ENCODE results near the gene CDPF1. TPM values are rescaled to one million over a fixed set of nuclear protein-coding genes. Genes with fewer than 3 reads are reported as not detected.

The CDPF1 gene
- total RNA-seq, 3 donors from 2014 or later, result 7.5 to 16.6 (median 13.3) TPM

- intact Hi-C loops (cut with DNase I; ENCODE audit: low total_unique reads), result no loop called here
- H3K4me1 ChIP-seq, result peaks cover 0 to 5% of the 10 kb centered on the region in 2 donors
- TF ChIP-seq POLR2A (IDR thresholded peaks at IDR 0.05) (no peak), CTCF (IDR thresholded peaks at IDR 0.05) (no peak), POLR2AphosphoS5 (IDR thresholded peaks at IDR 0.05) (no peak)
Measured at GRCh38 chr22:46251266-46251665, 1.2 kb upstream of the CDPF1 start.

DNA sequence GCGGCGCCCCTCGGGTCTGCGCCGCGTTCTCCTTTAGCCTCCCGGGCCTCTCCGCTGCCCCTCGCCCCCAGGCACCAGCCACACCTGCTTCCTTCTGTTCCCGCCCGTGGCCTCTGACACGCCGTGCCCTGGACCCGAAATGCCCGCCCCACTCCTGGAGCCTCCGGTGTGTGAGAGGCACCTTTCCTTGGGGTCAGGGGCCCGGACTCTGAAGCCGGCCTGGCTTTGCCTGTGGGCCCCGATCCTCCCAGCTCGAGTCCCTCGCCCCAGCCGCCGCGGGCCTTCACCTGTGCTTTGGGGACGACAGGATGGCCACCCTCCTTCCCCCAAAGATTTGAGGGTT is 661 bp upstream of the CDPF1 start:
- peaks cover 0 to 5% of the 10 kb centered on the region in 2 donors for H3K4me1 ChIP-seq
- TF ChIP-seq CTCF (IDR thresholded peaks at IDR 0.05) (no peak), POLR2AphosphoS5 (IDR thresholded peaks at IDR 0.05) (no peak), POLR2A (IDR thresholded peaks at IDR 0.05) (no peak)
- intact Hi-C loops (cut with DNase I; ENCODE audit: low total_unique reads), result loop anchor here (1.0 kb wide), 1 partner anchor 87 kb away; no protein-coding TSS in a partner anchor
- H3K27ac ChIP-seq, result peak overlapping the region; percentile 83 to 86
- H3K27me3 ChIP-seq, result no peaks in the 10 kb centered on the region
- no peaks in the 10 kb centered on the region for H3K36me3 ChIP-seq
- H3K4me3 ChIP-seq, result peak overlapping the region; percentile 81 to 88 (median 82)
- H3K9me3 ChIP-seq, result no peaks in the 10 kb centered on the region
- DNase-seq (ENCODE audit: low spot score in 2 of 2), result no peak

More at GRCh38 chr22:46251266-46251665, 1.2 kb upstream of the CDPF1 start:
- H3K36me3 ChIP-seq, result no peaks in the 10 kb centered on the region
- no peaks in the 10 kb centered on the region for H3K9me3 ChIP-seq
- H3K4me3 ChIP-seq, result peak overlapping the region; percentile 81 to 88 (median 82)
- DNase-seq (ENCODE audit: low spot score in 2 of 2), result no peak
- no peaks in the 10 kb centered on the region for H3K27me3 ChIP-seq
- H3K27ac ChIP-seq, result peak overlapping the region in 1 of 2 donors; percentile 86

GRCh38 chr22:46247443-46247975 is 2.6 kb downstream of the CDPF1 start:
- DNase-seq (ENCODE audit: low spot score in 2 of 2), result no peak
- Histone ChIP-seq H3K27me3 (no peaks in the 10 kb centered on the region), H3K27ac (no peak overlapping the region), H3K9me3 (no peaks in the 10 kb centered on the region), H3K4me1 (peaks cover 0 to 5% of the 10 kb centered on the region in 2 donors), H3K4me3 (no peak overlapping the region), H3K36me3 (no peaks in the 10 kb centered on the region)
- TF ChIP-seq POLR2A (IDR thresholded peaks at IDR 0.05) (no peak), POLR2AphosphoS5 (IDR thresholded peaks at IDR 0.05) (no peak), CTCF (IDR thresholded peaks at IDR 0.05) (no peak)
- intact Hi-C loops (cut with DNase I; ENCODE audit: low total_unique reads), result no loop called here

GRCh38 chr22:46246178-46246577 is 3.9 kb downstream of the CDPF1 start:
- H3K27ac ChIP-seq, result no peak overlapping the region
- DNase-seq (ENCODE audit: low spot score in 2 of 2), result no peak
- no peaks in the 10 kb centered on the region for H3K9me3 ChIP-seq
- H3K4me3 ChIP-seq, result no peak overlapping the region
- TF ChIP-seq POLR2A (IDR thresholded peaks at IDR 0.05), result no peak
- TF ChIP-seq POLR2AphosphoS5 (IDR thresholded peaks at IDR 0.05), result no peak
- TF ChIP-seq CTCF (IDR thresholded peaks at IDR 0.05), result no peak
- intact Hi-C loops (cut with DNase I; ENCODE audit: low total_unique reads), result no loop called here
- H3K36me3 ChIP-seq, result no peaks in the 10 kb centered on the region
- H3K27me3 ChIP-seq, result no peaks in the 10 kb centered on the region
- H3K4me1 ChIP-seq, result peaks cover 0 to 5% of the 10 kb centered on the region in 2 donors

DNA sequence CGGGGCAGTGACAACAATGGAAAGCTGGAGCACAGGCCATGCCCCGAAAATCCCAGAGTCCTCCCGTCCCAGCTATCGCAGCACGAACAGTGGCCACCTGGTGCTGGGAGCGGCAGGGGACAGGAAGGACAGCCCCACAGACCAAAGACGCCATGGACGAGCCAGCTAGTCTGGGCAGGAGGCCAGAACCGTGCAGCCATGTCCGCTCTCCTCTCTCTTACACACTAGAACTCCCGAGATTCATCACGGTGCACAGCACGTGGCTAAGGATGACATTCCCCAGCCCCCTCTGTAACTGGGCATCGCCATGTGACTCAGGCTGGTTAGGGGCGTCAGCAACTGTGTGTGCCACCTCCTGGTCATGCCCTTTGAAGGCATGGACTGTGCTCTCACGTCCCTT is 4.6 kb downstream of the CDPF1 start:
- H3K4me3 ChIP-seq, result no peak overlapping the region
- no peak for DNase-seq (ENCODE audit: low spot score in 2 of 2)
- H3K36me3 ChIP-seq, result no peaks in the 10 kb centered on the region
- H3K9me3 ChIP-seq, result no peaks in the 10 kb centered on the region
- no peaks in the 10 kb centered on the region for H3K27me3 ChIP-seq
- no peak overlapping the region for H3K27ac ChIP-seq
- intact Hi-C loops (cut with DNase I; ENCODE audit: low total_unique reads), result no loop called here
- peaks cover 0 to 5% of the 10 kb centered on the region in 2 donors for H3K4me1 ChIP-seq
- no peak for TF ChIP-seq POLR2AphosphoS5 (IDR thresholded peaks at IDR 0.05)
- TF ChIP-seq CTCF (IDR thresholded peaks at IDR 0.05), result no peak
- TF ChIP-seq POLR2A (IDR thresholded peaks at IDR 0.05), result no peak
